SK-N-MC (cell line): Measurements from ENCODE around the gene RBM39.

Experiments
- EZH2 ChIP-seq: fragments of 200-600 bp; sonication (generic); IDR thresholded peaks from one replicate; pipeline ENCODE4 v1.6.1; 2017; ENCODE audit warnings: antibody characterized with exemption
- FOXP2 ChIP-seq: optimal IDR thresholded peaks from 2 replicates; pipeline ENCODE3; 2011; ENCODE audit warnings: mild to moderate bottlenecking, moderate library complexity; ENCODE audit not compliant: insufficient read depth; ENCODE audit errors: extremely low read length, control extremely low read depth
- POLR2AphosphoS5 ChIP-seq: IDR thresholded peaks from 2 replicates; pipeline ENCODE4 v1.6.1; 2012; ENCODE audit warnings: mild to moderate bottlenecking, low read depth, low read length, borderline replicate concordance

GRCh38 chr20:35729836-35730582 is 12.1 kb downstream of the RBM39 start:
- no peak for TF ChIP-seq EZH2
- no peak for TF ChIP-seq POLR2AphosphoS5
- TF ChIP-seq FOXP2, result no peak
